ENCODE data around the gene NETO2.

The NETO2 gene

GRCh38 chr16:47037396-47037745 is 106.4 kb downstream of the NETO2 start:
- H3K9ac ChIP-seq (ENCODE audit: low read depth, low read length): peak overlapping the region; percentile 83
- H3K36me3 ChIP-seq (ENCODE audit: insufficient read depth, low read length): no peaks in the 10 kb centered on the region
- H3K4me2 ChIP-seq (ENCODE audit: low read length): peak overlapping the region; percentile 98
- no peaks in the 10 kb centered on the region for H3K27me3 ChIP-seq (ENCODE audit: control insufficient read depth, insufficient read depth, low read length)
- no peaks in the 10 kb centered on the region for H3K9me3 ChIP-seq (replicated peaks; ENCODE audit: low read length)
- H3K4me3 ChIP-seq (ENCODE audit: low read length): peak overlapping the region; percentile 85
- no peaks in the 10 kb centered on the region for H3K4me1 ChIP-seq (ENCODE audit: control insufficient read depth, insufficient read depth, low read length)

- no peak overlapping the region for H3K4me3 ChIP-seq (ENCODE audit: low read length)
- no peaks in the 10 kb centered on the region for H3K4me1 ChIP-seq (ENCODE audit: control insufficient read depth, insufficient read depth, low read length)
- H3K36me3 ChIP-seq (ENCODE audit: insufficient read depth, low read length): no peaks in the 10 kb centered on the region
- no peak overlapping the region for H3K9ac ChIP-seq (ENCODE audit: low read depth, low read length)
- no peak overlapping the region for H3K4me2 ChIP-seq (ENCODE audit: low read length)
- no peaks in the 10 kb centered on the region for H3K27me3 ChIP-seq (ENCODE audit: control insufficient read depth, insufficient read depth, low read length)
- no peaks in the 10 kb centered on the region for H3K9me3 ChIP-seq (replicated peaks; ENCODE audit: low read length)
Measured at GRCh38 chr16:47036201-47036600, 107.5 kb downstream of the NETO2 start.

- H3K4me1 ChIP-seq (ENCODE audit: control insufficient read depth, insufficient read depth, low read length): no peaks in the 10 kb centered on the region
- no peak overlapping the region for H3K9ac ChIP-seq (ENCODE audit: low read depth, low read length)
- H3K27me3 ChIP-seq (ENCODE audit: control insufficient read depth, insufficient read depth, low read length): no peaks in the 10 kb centered on the region
- no peak overlapping the region for H3K4me3 ChIP-seq (ENCODE audit: low read length)
- H3K4me2 ChIP-seq (ENCODE audit: low read length): no peak overlapping the region
- no peaks in the 10 kb centered on the region for H3K9me3 ChIP-seq (replicated peaks; ENCODE audit: low read length)
- no peaks in the 10 kb centered on the region for H3K36me3 ChIP-seq (ENCODE audit: insufficient read depth, low read length)
Measured at GRCh38 chr16:47035436-47035835, 108.3 kb downstream of the NETO2 start.

- Histone ChIP-seq H3K4me1 (ENCODE audit: control insufficient read depth, insufficient read depth, low read length) (no peaks in the 10 kb centered on the region), H3K36me3 (ENCODE audit: insufficient read depth, low read length) (no peaks in the 10 kb centered on the region), H3K4me2 (ENCODE audit: low read length) (no peak overlapping the region), H3K27me3 (ENCODE audit: control insufficient read depth, insufficient read depth, low read length) (no peaks in the 10 kb centered on the region), H3K4me3 (ENCODE audit: low read length) (no peak overlapping the region), H3K9ac (ENCODE audit: low read depth, low read length) (no peak overlapping the region), H3K9me3 (replicated peaks; ENCODE audit: low read length) (no peaks in the 10 kb centered on the region)
Measured at GRCh38 chr16:47034455-47034854, 109.3 kb downstream of the NETO2 start.

- Histone ChIP-seq H3K27me3 (ENCODE audit: control insufficient read depth, insufficient read depth, low read length) (peaks cover 6% of the 10 kb centered on the region), H3K9ac (ENCODE audit: low read depth, low read length) (no peak overlapping the region), H3K9me3 (replicated peaks; ENCODE audit: low read length) (no peaks in the 10 kb centered on the region), H3K4me1 (ENCODE audit: control insufficient read depth, insufficient read depth, low read length) (no peaks in the 10 kb centered on the region), H3K4me2 (ENCODE audit: low read length) (no peak overlapping the region), H3K4me3 (ENCODE audit: low read length) (no peak overlapping the region), H3K36me3 (ENCODE audit: insufficient read depth, low read length) (no peaks in the 10 kb centered on the region)
Measured at GRCh38 chr16:47033176-47033575, 110.6 kb downstream of the NETO2 start.

GRCh38 chr16:47029724-47030123 is 114.0 kb downstream of the NETO2 start:
- no peaks in the 10 kb centered on the region for H3K4me1 ChIP-seq (ENCODE audit: control insufficient read depth, insufficient read depth, low read length)
- no peak overlapping the region for H3K9ac ChIP-seq (ENCODE audit: low read depth, low read length)
- peaks cover 6% of the 10 kb centered on the region for H3K27me3 ChIP-seq (ENCODE audit: control insufficient read depth, insufficient read depth, low read length)
- H3K4me2 ChIP-seq (ENCODE audit: low read length): no peak overlapping the region
- H3K9me3 ChIP-seq (replicated peaks; ENCODE audit: low read length): no peaks in the 10 kb centered on the region
- H3K36me3 ChIP-seq (ENCODE audit: insufficient read depth, low read length): no peaks in the 10 kb centered on the region
- H3K4me3 ChIP-seq (ENCODE audit: low read length): no peak overlapping the region

- peaks cover 6% of the 10 kb centered on the region for H3K27me3 ChIP-seq (ENCODE audit: control insufficient read depth, insufficient read depth, low read length)
Measured at GRCh38 chr16:47028767-47029377, 114.9 kb downstream of the NETO2 start.

More at GRCh38 chr16:47028767-47029377, 114.9 kb downstream of the NETO2 start:
- Histone ChIP-seq H3K36me3 (ENCODE audit: insufficient read depth, low read length) (no peaks in the 10 kb centered on the region), H3K4me2 (ENCODE audit: low read length) (no peak overlapping the region), H3K9ac (ENCODE audit: low read depth, low read length) (no peak overlapping the region), H3K4me3 (ENCODE audit: low read length) (no peak overlapping the region), H3K4me1 (ENCODE audit: control insufficient read depth, insufficient read depth, low read length) (no peaks in the 10 kb centered on the region), H3K9me3 (replicated peaks; ENCODE audit: low read length) (no peaks in the 10 kb centered on the region)
